ENCODE data around the gene RAB3A. TPM values are rescaled to one million over a fixed set of nuclear protein-coding genes. Genes with fewer than 3 reads are reported as not detected.

The RAB3A gene
- total RNA-seq, 2 experiments from 2014 or later = 4.9 to 8.6 TPM

DNA sequence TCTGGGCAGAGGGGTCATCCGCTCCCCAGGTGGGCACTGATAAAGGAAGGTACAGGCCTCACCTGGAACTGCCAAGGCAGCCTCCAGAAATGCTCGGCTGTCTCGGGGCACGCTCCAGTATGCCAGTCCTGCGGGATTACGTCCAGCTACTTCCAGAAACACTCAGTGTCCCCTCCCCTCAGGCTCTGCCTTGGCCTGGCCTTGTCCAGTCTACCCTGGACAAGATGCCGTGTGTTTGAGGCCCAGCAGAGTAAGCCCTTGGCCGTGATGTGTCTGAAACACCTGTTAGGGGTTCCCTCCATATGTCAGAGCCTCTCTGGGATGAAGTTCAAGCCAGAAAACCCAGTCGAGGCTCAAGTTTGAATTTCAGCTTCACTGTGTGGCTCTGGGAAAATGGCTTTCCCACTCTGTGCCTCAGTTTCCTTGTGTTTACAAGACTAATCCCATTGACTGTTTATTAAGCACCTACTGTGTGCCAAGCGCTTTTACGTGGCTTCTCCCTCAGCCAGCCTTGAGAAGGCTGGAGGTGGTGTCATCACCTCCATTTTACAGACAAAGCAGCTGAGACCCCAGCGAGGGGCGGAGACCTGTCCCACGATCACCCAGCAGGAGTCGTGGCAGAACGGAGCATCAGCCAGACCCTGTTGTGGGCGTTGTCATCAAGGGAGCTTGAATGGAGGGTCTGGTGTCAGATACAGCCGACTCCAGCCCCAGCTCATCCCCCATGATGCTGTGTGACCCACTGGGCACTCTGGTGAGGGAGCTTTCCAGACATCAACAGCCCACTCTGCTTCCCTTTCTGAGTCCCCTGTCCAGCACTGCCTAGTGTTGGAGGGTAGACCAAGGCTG, 52.8 kb downstream of the RAB3A start:
- no peak overlapping the region for H3K27ac ChIP-seq (ENCODE audit: low read depth, low read length, poor library complexity, severe bottlenecking)
- no peaks in the 10 kb centered on the region for H3K9me3 ChIP-seq (ENCODE audit: low read length)
- peak overlapping the region; percentile 55 for H3K4me2 ChIP-seq (ENCODE audit: low read length)
- H3K4me1 ChIP-seq (ENCODE audit: insufficient read depth, low read length, poor library complexity, severe bottlenecking) = peaks cover 20% of the 10 kb centered on the region
- ChIA-PET POLR2A (interaction anchor here (0.6 to 1.3 kb wide), 3 partner anchors 20 to 64 kb away, joined by 3 to 5 read pairs (median 4); no protein-coding TSS in a partner anchor), CTCF (ENCODE audit: unreplicated experiment) (interaction anchor here (0.6 to 1.4 kb wide), 3 partner anchors 10 to 38 kb away, joined by 3 to 5 read pairs (median 4); no protein-coding TSS in a partner anchor)
- H3K4me3 ChIP-seq (ENCODE audit: low read depth, low read length, poor library complexity, severe bottlenecking) = no peak overlapping the region
- TSS peak; percentile 66 for BruUV-seq (replicated peaks)
- TF ChIP-seq EZH2phosphoT487 (IDR thresholded peaks at IDR 0.05; ENCODE audit: borderline replicate concordance, low read depth, low read length) = no peak
- TF ChIP-seq, protein P1, sequence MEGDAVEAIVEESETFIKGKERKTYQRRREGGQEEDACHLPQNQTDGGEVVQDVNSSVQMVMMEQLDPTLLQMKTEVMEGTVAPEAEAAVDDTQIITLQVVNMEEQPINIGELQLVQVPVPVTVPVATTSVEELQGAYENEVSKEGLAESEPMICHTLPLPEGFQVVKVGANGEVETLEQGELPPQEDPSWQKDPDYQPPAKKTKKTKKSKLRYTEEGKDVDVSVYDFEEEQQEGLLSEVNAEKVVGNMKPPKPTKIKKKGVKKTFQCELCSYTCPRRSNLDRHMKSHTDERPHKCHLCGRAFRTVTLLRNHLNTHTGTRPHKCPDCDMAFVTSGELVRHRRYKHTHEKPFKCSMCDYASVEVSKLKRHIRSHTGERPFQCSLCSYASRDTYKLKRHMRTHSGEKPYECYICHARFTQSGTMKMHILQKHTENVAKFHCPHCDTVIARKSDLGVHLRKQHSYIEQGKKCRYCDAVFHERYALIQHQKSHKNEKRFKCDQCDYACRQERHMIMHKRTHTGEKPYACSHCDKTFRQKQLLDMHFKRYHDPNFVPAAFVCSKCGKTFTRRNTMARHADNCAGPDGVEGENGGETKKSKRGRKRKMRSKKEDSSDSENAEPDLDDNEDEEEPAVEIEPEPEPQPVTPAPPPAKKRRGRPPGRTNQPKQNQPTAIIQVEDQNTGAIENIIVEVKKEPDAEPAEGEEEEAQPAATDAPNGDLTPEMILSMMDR (conservative IDR thresholded peaks at IDR 0.05; ENCODE audit: low read length) = no peak
- H3K79me2 ChIP-seq (ENCODE audit: insufficient read depth, low read depth, low read length) = peaks cover 3% of the 10 kb centered on the region; the same call in 1 of the 2 replicates
- peaks cover 39% of the 10 kb centered on the region for H3K36me3 ChIP-seq (ENCODE audit: insufficient read depth, low read length)
- intact Hi-C loops (cut with micrococcal nuclease; ENCODE audit: unreplicated experiment) = loop anchor here (5.0 kb wide), 1 partner anchor 144 kb away; the partner anchor contains the start of gene ARRDC2
- no peak for DNase-seq (ENCODE audit: low spot score)
- H3K9me2 ChIP-seq (ENCODE audit: insufficient read depth, low read length) = no peaks in the 10 kb centered on the region
- no peaks in the 10 kb centered on the region for H4K20me1 ChIP-seq (ENCODE audit: insufficient read depth, low read length)
- no peak overlapping the region for H2AFZ ChIP-seq (ENCODE audit: low read length)

DNA sequence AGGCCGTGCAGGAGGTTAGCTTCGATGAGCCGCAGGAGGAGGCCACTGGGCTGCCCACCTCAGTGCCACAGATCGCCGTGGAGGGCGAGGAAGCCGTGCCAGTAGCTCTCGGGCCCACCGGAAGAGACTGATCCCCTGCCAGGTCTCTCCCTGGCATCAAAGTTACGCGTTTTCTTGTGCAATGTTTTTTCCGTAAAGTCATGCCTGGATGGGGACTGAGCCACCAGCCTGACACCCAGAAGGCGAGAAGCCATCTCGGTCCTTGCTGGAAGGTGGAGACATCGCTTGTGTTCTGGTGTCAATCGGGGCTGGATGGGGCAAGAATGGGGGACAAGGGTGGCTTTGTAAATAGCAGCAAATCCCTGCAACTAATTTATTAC, 54.3 kb downstream of the RAB3A start:
- ChIA-PET CTCF (ENCODE audit: unreplicated experiment) (no interaction called here), POLR2A (no interaction called here)
- peaks cover 53% of the 10 kb centered on the region for H3K36me3 ChIP-seq (ENCODE audit: insufficient read depth, low read length)
- H3K4me1 ChIP-seq (ENCODE audit: insufficient read depth, low read length, poor library complexity, severe bottlenecking) = peaks cover 20% of the 10 kb centered on the region
- no peaks in the 10 kb centered on the region for H3K9me2 ChIP-seq (ENCODE audit: insufficient read depth, low read length)
- H3K4me2 ChIP-seq (ENCODE audit: low read length) = no peak overlapping the region
- peaks cover 3% of the 10 kb centered on the region; the same call in 1 of the 2 replicates for H3K79me2 ChIP-seq (ENCODE audit: insufficient read depth, low read depth, low read length)
- no peaks in the 10 kb centered on the region for H3K9me3 ChIP-seq (ENCODE audit: low read length)
- no peaks in the 10 kb centered on the region for H4K20me1 ChIP-seq (ENCODE audit: insufficient read depth, low read length)
- intact Hi-C loops (cut with micrococcal nuclease; ENCODE audit: unreplicated experiment) = no loop called here
- H2AFZ ChIP-seq (ENCODE audit: low read length) = no peak overlapping the region
- TF ChIP-seq, protein P1 (conservative IDR thresholded peaks at IDR 0.05; ENCODE audit: low read length) = no peak
- TF ChIP-seq EZH2phosphoT487 (IDR thresholded peaks at IDR 0.05; ENCODE audit: borderline replicate concordance, low read depth, low read length) = no peak
- DNase-seq (ENCODE audit: low spot score) = no peak
- BruUV-seq (replicated peaks) = no TSS peak
- no peak overlapping the region for H3K27ac ChIP-seq (ENCODE audit: low read depth, low read length, poor library complexity, severe bottlenecking)
- no peak overlapping the region for H3K4me3 ChIP-seq (ENCODE audit: low read depth, low read length, poor library complexity, severe bottlenecking)

DNA sequence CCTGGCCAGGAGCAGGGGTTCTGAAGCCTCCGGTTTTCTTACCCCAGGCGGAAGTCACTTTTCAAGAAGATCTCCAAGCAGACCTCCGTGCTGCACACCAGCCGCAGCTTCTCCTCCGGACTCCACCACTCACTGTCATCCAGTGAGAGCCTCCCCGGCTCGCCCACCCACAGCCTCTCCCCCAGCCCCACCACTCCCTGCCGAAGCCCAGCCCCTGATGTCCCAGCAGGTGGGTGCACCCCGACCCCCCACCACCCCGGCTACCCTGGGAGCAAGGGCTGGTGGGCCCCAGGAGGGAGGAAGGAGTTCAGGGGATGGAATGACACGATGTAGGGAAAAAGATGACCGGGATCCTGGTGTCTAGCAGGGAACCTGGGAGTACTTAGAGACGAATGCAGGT, 56.4 kb downstream of the RAB3A start:
- ChIA-PET POLR2A (no interaction called here), CTCF (ENCODE audit: unreplicated experiment) (no interaction called here)
- intact Hi-C loops (cut with micrococcal nuclease; ENCODE audit: unreplicated experiment) = no loop called here
- H3K79me2 ChIP-seq (ENCODE audit: insufficient read depth, low read depth, low read length) = no peaks in the 10 kb centered on the region
- TF ChIP-seq, protein P1 (conservative IDR thresholded peaks at IDR 0.05; ENCODE audit: low read length) = no peak
- no peak for TF ChIP-seq EZH2phosphoT487 (IDR thresholded peaks at IDR 0.05; ENCODE audit: borderline replicate concordance, low read depth, low read length)
- H3K9me3 ChIP-seq (ENCODE audit: low read length) = no peaks in the 10 kb centered on the region
- no peaks in the 10 kb centered on the region for H3K9me2 ChIP-seq (ENCODE audit: insufficient read depth, low read length)
- H3K36me3 ChIP-seq (ENCODE audit: insufficient read depth, low read length) = peaks cover 69% of the 10 kb centered on the region
- no peak overlapping the region for H2AFZ ChIP-seq (ENCODE audit: low read length)
- no TSS peak for BruUV-seq (replicated peaks)
- no peak for DNase-seq (ENCODE audit: low spot score)
- no peak overlapping the region for H3K27ac ChIP-seq (ENCODE audit: low read depth, low read length, poor library complexity, severe bottlenecking)
- no peak overlapping the region for H3K4me2 ChIP-seq (ENCODE audit: low read length)
- H3K4me1 ChIP-seq (ENCODE audit: insufficient read depth, low read length, poor library complexity, severe bottlenecking) = peaks cover 11% of the 10 kb centered on the region
- no peak overlapping the region for H3K4me3 ChIP-seq (ENCODE audit: low read depth, low read length, poor library complexity, severe bottlenecking)
- H4K20me1 ChIP-seq (ENCODE audit: insufficient read depth, low read length) = no peaks in the 10 kb centered on the region
